Amniotic epithelial cell (primary cell): ENCODE results near the gene KMT2A.

Source experiments
- DNase-seq: peaks from one replicate; pipeline ENCODE4 v3.0.0-alpha.2; 2010; ENCODE audit warnings: low read depth

KMT2A gene

GRCh38 chr11:118533769-118534729 is 97.8 kb downstream of the KMT2A start:
- DNase-seq: no peak

GRCh38 chr11:118535261-118535660 is 99.0 kb downstream of the KMT2A start:
- no peak for DNase-seq

GRCh38 chr11:118536726-118537125 is 100.4 kb downstream of the KMT2A start:
- DNase-seq: peak; percentile 61

- no peak for DNase-seq
Observed at GRCh38 chr11:118537409-118537980, 101.2 kb downstream of the KMT2A start.

GRCh38 chr11:118544010-118544646 is 107.8 kb downstream of the KMT2A start:
- no peak for DNase-seq

- no peak for DNase-seq
Observed at GRCh38 chr11:118544647-118545010, 108.3 kb downstream of the KMT2A start.

GRCh38 chr11:118545533-118545932 is 109.2 kb downstream of the KMT2A start:
- DNase-seq: no peak

- DNase-seq: no peak
Observed at GRCh38 chr11:118547132-118547531, 110.8 kb downstream of the KMT2A start.

- no peak for DNase-seq
Observed at GRCh38 chr11:118552341-118552740, 116.0 kb downstream of the KMT2A start.

GRCh38 chr11:118560806-118561205 is 124.5 kb downstream of the KMT2A start:
- DNase-seq: no peak

GRCh38 chr11:118565051-118565450 is 128.8 kb downstream of the KMT2A start:
- DNase-seq: no peak

GRCh38 chr11:118569670-118570069 is 133.4 kb downstream of the KMT2A start:
- DNase-seq: no peak

- DNase-seq: no peak
Observed at GRCh38 chr11:118570787-118571186, 134.5 kb downstream of the KMT2A start.

GRCh38 chr11:118571701-118572060 is 135.4 kb downstream of the KMT2A start:
- peak; percentile 25 for DNase-seq

- DNase-seq: peak; percentile 63
Observed at GRCh38 chr11:118572061-118572980, 136.0 kb downstream of the KMT2A start, which contains the start of gene ARCN1. ARCN1 (plus strand) TSS chr11:118572409; CDS start chr11:118572548, 139 bp downstream.

- peak; percentile 80 for DNase-seq
Observed at GRCh38 chr11:118572981-118573550, 136.8 kb downstream of the KMT2A start.

- DNase-seq: no peak
Observed at GRCh38 chr11:118574636-118575035, 138.3 kb downstream of the KMT2A start.
